ENCODE results near the gene PPP2R2B.

DNA sequence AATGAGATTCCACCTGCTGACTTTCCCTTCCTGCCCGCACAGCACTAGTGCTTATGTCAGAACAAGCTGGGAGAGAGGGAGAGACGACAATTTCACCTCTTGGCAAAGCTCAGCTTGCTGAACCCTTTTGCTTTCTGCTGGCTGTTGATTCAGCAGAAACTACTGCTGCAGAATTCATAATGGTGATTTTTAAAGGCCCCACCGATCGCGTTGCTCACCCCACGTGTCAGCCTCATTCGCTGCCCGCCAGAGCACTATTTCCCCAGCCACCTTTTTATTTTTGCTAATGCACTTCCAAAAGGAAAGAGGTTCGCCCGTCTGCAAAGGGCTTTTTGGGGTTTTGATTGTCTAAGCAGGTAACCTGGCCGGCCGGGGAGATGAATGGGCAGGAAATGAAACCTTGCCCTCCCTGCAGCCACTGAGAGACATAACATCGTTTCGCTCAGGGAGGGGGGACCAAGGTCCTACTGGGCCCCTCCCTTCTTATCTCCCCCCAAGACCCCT, 1.3 kb downstream of the PPP2R2B start:
- TF ChIP-seq, protein P1, sequence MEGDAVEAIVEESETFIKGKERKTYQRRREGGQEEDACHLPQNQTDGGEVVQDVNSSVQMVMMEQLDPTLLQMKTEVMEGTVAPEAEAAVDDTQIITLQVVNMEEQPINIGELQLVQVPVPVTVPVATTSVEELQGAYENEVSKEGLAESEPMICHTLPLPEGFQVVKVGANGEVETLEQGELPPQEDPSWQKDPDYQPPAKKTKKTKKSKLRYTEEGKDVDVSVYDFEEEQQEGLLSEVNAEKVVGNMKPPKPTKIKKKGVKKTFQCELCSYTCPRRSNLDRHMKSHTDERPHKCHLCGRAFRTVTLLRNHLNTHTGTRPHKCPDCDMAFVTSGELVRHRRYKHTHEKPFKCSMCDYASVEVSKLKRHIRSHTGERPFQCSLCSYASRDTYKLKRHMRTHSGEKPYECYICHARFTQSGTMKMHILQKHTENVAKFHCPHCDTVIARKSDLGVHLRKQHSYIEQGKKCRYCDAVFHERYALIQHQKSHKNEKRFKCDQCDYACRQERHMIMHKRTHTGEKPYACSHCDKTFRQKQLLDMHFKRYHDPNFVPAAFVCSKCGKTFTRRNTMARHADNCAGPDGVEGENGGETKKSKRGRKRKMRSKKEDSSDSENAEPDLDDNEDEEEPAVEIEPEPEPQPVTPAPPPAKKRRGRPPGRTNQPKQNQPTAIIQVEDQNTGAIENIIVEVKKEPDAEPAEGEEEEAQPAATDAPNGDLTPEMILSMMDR (IDR thresholded peaks at IDR 0.05; ENCODE audit: insufficient read depth, low read length): no peak
- no peak for TF ChIP-seq POLR2AphosphoS5 (IDR thresholded peaks at IDR 0.05; ENCODE audit: low read depth)
- no peak for TF ChIP-seq GABPA (IDR thresholded peaks at IDR 0.05; ENCODE audit: low read depth)
